Measurements from ENCODE around the gene HOOK1.

The HOOK1 gene

GRCh38 chr1:59814901-59815825 lies at the start of gene HOOK1:
Gene HOOK1, plus strand, starts transcription at chr1:59814949. Its CDS starts 169 bp downstream, at chr1:59815118.
- DNase-seq (ENCODE audit: low read depth, low spot score) = no peak

- no peak for DNase-seq (ENCODE audit: low read depth, low spot score)
Observed at GRCh38 chr1:59765011-59765730, 49.6 kb upstream of the HOOK1 start.

GRCh38 chr1:59766227-59766855 lies 48.4 kb upstream of the HOOK1 start:
- no peak for DNase-seq (ENCODE audit: low read depth, low spot score)

- DNase-seq (ENCODE audit: low read depth, low spot score) = no peak
Observed at GRCh38 chr1:59767119-59767518, 47.6 kb upstream of the HOOK1 start.

GRCh38 chr1:59768792-59769735 lies 45.7 kb upstream of the HOOK1 start:
- no peak for DNase-seq (ENCODE audit: low read depth, low spot score)

GRCh38 chr1:59769736-59770095 lies 45.0 kb upstream of the HOOK1 start:
- no peak for DNase-seq (ENCODE audit: low read depth, low spot score)

GRCh38 chr1:59771361-59771760 lies 43.4 kb upstream of the HOOK1 start:
- no peak for DNase-seq (ENCODE audit: low read depth, low spot score)

GRCh38 chr1:59775480-59775879 lies 39.3 kb upstream of the HOOK1 start:
- no peak for DNase-seq (ENCODE audit: low read depth, low spot score)

GRCh38 chr1:59776960-59777852 lies 37.5 kb upstream of the HOOK1 start:
- no peak for DNase-seq (ENCODE audit: low read depth, low spot score)

- no peak for DNase-seq (ENCODE audit: low read depth, low spot score)
Observed at GRCh38 chr1:59779949-59780348, 34.8 kb upstream of the HOOK1 start.

- DNase-seq (ENCODE audit: low read depth, low spot score) = no peak
Observed at GRCh38 chr1:59788825-59789224, 25.9 kb upstream of the HOOK1 start.

- no peak for DNase-seq (ENCODE audit: low read depth, low spot score)
Observed at GRCh38 chr1:59798600-59798999, 16.1 kb upstream of the HOOK1 start.

- DNase-seq (ENCODE audit: low read depth, low spot score) = no peak
Observed at GRCh38 chr1:59803458-59804038, 11.2 kb upstream of the HOOK1 start.

GRCh38 chr1:59804301-59804700 lies 10.4 kb upstream of the HOOK1 start:
- no peak for DNase-seq (ENCODE audit: low read depth, low spot score)

GRCh38 chr1:59805554-59805953 lies 9.2 kb upstream of the HOOK1 start:
- DNase-seq (ENCODE audit: low read depth, low spot score) = no peak

- peak; percentile 62 for DNase-seq (ENCODE audit: low read depth, low spot score)
Observed at GRCh38 chr1:59814180-59814900, 409 bp upstream of the HOOK1 start.

GRCh38 chr1:59815892-59816291 lies 1.1 kb downstream of the HOOK1 start:
- DNase-seq (ENCODE audit: low read depth, low spot score) = no peak

- DNase-seq (ENCODE audit: low read depth, low spot score) = no peak
Observed at GRCh38 chr1:59816318-59816878, 1.6 kb downstream of the HOOK1 start.
